Activated naive CD8-positive, alpha-beta T cell treated with anti-CD3 and anti-CD28 coated beads, Interleukin-2, amount 50 U/mL, for 24 hours (primary cell): Measurements from ENCODE around the gene GIMAP8.

ENCODE experiments used
- ATAC-seq: fragments of 150-1000 bp; cut with Tn5 transposase; one replicate; pipeline ENCODE4 v1.10.0; 2021
- DNase-seq: peaks from one replicate; pipeline ENCODE4 v3.0.0; 2021
- H3K27ac Mint-ChIP-seq: one replicate; pipeline ENCODE4 v1.8.0; 2021; ENCODE audit warnings: mild to moderate bottlenecking, mixed read lengths
- H3K27me3 Mint-ChIP-seq: one replicate; pipeline ENCODE4 v1.8.0; 2021; ENCODE audit warnings: mixed read lengths
- H3K36me3 Mint-ChIP-seq: one replicate; pipeline ENCODE4 v1.8.0; 2021; ENCODE audit warnings: low read depth, mixed read lengths
- H3K4me1 Mint-ChIP-seq: one replicate; pipeline ENCODE4 v1.8.0; 2021; ENCODE audit warnings: mixed read lengths
- H3K4me3 Mint-ChIP-seq: one replicate; pipeline ENCODE4 v1.8.0; 2021; ENCODE audit warnings: mild to moderate bottlenecking, moderate library complexity, mixed read lengths
- H3K9me3 Mint-ChIP-seq: one replicate; pipeline ENCODE4 v1.8.0; 2021; ENCODE audit warnings: mixed read lengths

The GIMAP8 gene

GRCh38 chr7:150450491-150451001 lies at the start of gene GIMAP8:
TSS of gene GIMAP8 (plus strand) at chr7:150450630. CDS start at chr7:150466699, 16,069 bp downstream.
- Mint-ChIP-seq H3K4me1 (peaks cover 66% of the 10 kb centered on the region), H3K36me3 (peaks cover 21% of the 10 kb centered on the region), H3K9me3 (peaks cover 4% of the 10 kb centered on the region), H3K27ac (peak within 1 kb of the TSS; percentile 97), H3K27me3 (no peaks in the 10 kb centered on the region), H3K4me3 (peak within 1 kb of the TSS; percentile 97)
- ATAC-seq (peak; percentile 30), DNase-seq (peak; percentile 62)

DNA sequence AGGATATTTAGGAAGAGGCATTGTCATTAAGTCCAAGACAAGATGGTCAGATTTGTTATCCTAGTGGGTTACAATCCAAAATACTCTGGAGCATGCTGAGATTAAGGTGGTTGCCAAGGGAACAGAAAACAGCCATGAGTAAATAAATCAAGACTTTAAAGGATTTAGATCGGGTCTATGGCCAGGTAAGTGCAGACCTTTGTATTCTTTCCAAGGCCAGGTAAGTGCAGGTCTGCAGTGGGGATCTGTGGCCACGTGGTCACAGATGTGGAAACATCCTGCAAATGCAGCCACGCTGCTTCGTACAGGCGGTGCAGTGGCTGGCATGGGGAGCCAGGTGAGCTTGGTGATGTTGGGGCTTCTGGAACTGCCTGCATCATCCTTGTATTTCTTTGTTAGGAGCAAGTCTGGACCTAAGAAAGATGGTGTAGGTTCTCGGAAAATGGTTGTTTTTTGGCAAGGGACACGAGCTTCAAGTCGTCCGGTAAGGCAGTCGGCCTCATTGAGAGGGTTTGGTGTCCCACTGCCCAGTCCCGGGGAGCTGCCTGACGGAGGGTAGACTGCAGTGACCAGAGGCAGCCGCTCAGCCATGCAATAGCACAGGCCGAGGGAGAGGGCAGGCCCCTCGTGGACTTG lies 49.5 kb upstream of the GIMAP8 start:
- Mint-ChIP-seq H3K4me1 (peaks cover 47% of the 10 kb centered on the region), H3K36me3 (no peaks in the 10 kb centered on the region), H3K27me3 (no peaks in the 10 kb centered on the region), H3K9me3 (no peaks in the 10 kb centered on the region), H3K4me3 (no peak overlapping the region), H3K27ac (no peak overlapping the region)
- no peak for ATAC-seq
- no peak for DNase-seq

- no peak for DNase-seq
- Mint-ChIP-seq H3K36me3 (no peaks in the 10 kb centered on the region), H3K27ac (no peak overlapping the region), H3K27me3 (no peaks in the 10 kb centered on the region), H3K4me1 (peaks cover 52% of the 10 kb centered on the region), H3K9me3 (no peaks in the 10 kb centered on the region), H3K4me3 (no peak overlapping the region)
- no peak for ATAC-seq
Observed at GRCh38 chr7:150401424-150401790, 49.0 kb upstream of the GIMAP8 start.

- no peaks in the 10 kb centered on the region for H3K9me3 Mint-ChIP-seq
- no peaks in the 10 kb centered on the region for H3K27me3 Mint-ChIP-seq
- peaks cover 59% of the 10 kb centered on the region for H3K4me1 Mint-ChIP-seq
- ATAC-seq (no peak), DNase-seq (no peak)
- H3K27ac Mint-ChIP-seq, result peak overlapping the region; percentile 31
- H3K4me3 Mint-ChIP-seq, result no peak overlapping the region
- H3K36me3 Mint-ChIP-seq, result peaks cover 1% of the 10 kb centered on the region
Observed at GRCh38 chr7:150401861-150402631, 48.4 kb upstream of the GIMAP8 start.

GRCh38 chr7:150402671-150403321 lies 47.6 kb upstream of the GIMAP8 start:
- peak overlapping the region; percentile 31 for H3K27ac Mint-ChIP-seq
- H3K4me1 Mint-ChIP-seq, result peaks cover 61% of the 10 kb centered on the region
- DNase-seq (no peak), ATAC-seq (no peak)
- peaks cover 3% of the 10 kb centered on the region for H3K36me3 Mint-ChIP-seq
- peak overlapping the region; percentile 36 for H3K4me3 Mint-ChIP-seq
- H3K27me3 Mint-ChIP-seq, result no peaks in the 10 kb centered on the region
- H3K9me3 Mint-ChIP-seq, result no peaks in the 10 kb centered on the region

DNA sequence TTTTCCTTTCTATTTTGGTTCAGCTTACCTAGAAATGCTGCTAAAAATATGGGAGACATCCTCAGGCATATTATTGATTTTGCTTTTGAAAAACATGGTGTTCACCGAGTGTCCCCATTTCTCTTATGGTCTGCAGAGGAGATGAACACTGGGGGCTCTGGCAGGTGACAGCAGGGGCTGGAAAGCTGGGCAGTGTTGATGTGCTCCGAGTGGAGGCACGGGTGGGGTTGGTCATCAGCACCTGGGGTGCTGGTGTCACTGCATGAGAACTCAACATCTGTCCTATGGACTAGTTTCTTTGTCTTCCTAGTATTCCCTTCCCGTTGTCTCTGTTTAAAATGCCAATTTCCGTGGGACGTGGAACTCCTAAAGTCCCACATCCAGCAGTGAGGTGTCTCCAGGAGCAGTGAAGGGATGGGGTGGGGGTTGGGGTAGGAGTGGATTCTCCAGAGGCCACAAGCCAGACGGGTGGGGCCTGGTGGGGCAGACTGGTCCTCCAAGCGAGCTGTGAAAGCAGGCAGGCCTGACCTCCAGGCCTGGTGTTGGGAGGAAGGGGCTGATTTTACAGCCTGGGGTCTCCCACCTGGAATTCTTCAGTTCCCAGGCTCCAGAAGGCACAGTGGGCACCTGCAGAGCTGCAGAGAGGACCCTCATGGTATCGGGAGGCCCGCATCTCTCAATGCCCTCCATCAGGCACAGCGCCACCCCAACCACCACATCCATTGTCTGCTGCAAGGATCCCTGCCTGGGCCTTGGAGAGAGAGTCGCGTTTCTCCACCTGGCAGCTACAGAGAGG lies 46.9 kb upstream of the GIMAP8 start:
- H3K4me1 Mint-ChIP-seq, result peaks cover 63% of the 10 kb centered on the region
- no peaks in the 10 kb centered on the region for H3K27me3 Mint-ChIP-seq
- peak overlapping the region; percentile 90 for H3K4me3 Mint-ChIP-seq
- ATAC-seq (no peak), DNase-seq (no peak)
- H3K27ac Mint-ChIP-seq, result peak overlapping the region; percentile 77
- H3K9me3 Mint-ChIP-seq, result no peaks in the 10 kb centered on the region
- peaks cover 5% of the 10 kb centered on the region for H3K36me3 Mint-ChIP-seq

- Mint-ChIP-seq H3K4me1 (peaks cover 68% of the 10 kb centered on the region), H3K27me3 (no peaks in the 10 kb centered on the region), H3K27ac (peak overlapping the region; percentile 77), H3K36me3 (peaks cover 8% of the 10 kb centered on the region), H3K9me3 (no peaks in the 10 kb centered on the region), H3K4me3 (peak overlapping the region; percentile 90)
- ATAC-seq (no peak), DNase-seq (no peak)
Observed at GRCh38 chr7:150404172-150404804, 46.1 kb upstream of the GIMAP8 start.

- H3K4me1 Mint-ChIP-seq, result peaks cover 66% of the 10 kb centered on the region
- H3K4me3 Mint-ChIP-seq, result peak overlapping the region; percentile 90
- peaks cover 8% of the 10 kb centered on the region for H3K36me3 Mint-ChIP-seq
- peak overlapping the region; percentile 89 for H3K27ac Mint-ChIP-seq
- no peaks in the 10 kb centered on the region for H3K9me3 Mint-ChIP-seq
- no peaks in the 10 kb centered on the region for H3K27me3 Mint-ChIP-seq
- peak; percentile 60 for ATAC-seq
- DNase-seq, result peak; percentile 81
Observed at GRCh38 chr7:150404805-150405583, 45.4 kb upstream of the GIMAP8 start.

DNA sequence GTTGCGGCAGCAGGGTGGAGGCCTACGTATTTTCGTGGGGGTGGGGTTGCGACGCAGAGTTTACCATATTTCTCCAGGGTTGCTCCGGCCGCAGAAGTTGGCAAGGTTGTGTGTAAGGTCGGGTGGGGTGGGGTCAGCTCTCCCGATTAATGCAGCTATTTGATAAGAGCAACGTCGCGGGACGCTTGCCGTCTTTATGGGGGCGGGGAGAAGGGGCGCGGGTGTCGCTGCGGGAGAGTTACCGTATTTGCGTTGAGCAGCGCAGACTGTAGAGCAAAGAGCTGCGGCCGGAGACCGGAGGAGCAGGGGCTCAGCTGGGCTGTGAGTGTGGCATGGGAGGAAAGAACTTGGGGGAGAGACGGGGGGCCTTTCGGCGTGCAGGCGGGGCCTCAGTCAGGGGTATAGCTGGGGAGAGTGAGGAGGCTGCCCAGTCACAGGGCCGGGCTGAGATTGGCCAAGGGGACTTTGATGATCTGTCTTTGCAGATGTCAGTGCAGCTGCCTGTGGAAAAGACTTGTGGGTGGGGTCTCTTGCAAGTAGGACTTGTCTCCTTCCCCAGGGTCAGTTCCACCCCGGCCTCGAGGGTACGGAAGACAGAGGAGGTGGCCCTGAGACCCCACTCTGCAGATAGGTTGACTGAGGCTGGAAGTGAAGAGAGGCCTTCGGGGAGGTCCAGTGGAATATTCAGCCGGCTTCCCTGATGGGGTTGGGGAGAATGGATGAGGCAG lies 44.7 kb upstream of the GIMAP8 start:
- peak overlapping the region; percentile 90 for H3K4me3 Mint-ChIP-seq
- peak; percentile 54 for DNase-seq
- ATAC-seq, result peak; percentile 17
- peak overlapping the region; percentile 89 for H3K27ac Mint-ChIP-seq
- H3K9me3 Mint-ChIP-seq, result no peaks in the 10 kb centered on the region
- peaks cover 8% of the 10 kb centered on the region for H3K36me3 Mint-ChIP-seq
- H3K4me1 Mint-ChIP-seq, result peaks cover 59% of the 10 kb centered on the region
- H3K27me3 Mint-ChIP-seq, result no peaks in the 10 kb centered on the region

GRCh38 chr7:150406312-150406566 lies 44.2 kb upstream of the GIMAP8 start:
- Mint-ChIP-seq H3K27me3 (no peaks in the 10 kb centered on the region), H3K36me3 (peaks cover 8% of the 10 kb centered on the region), H3K9me3 (no peaks in the 10 kb centered on the region), H3K27ac (peak overlapping the region; percentile 89), H3K4me1 (peaks cover 54% of the 10 kb centered on the region), H3K4me3 (peak overlapping the region; percentile 90)
- no peak for ATAC-seq
- DNase-seq, result no peak

- peak; percentile 45 for DNase-seq
- no peaks in the 10 kb centered on the region for H3K27me3 Mint-ChIP-seq
- H3K27ac Mint-ChIP-seq, result peak overlapping the region; percentile 89
- H3K4me3 Mint-ChIP-seq, result peak overlapping the region; percentile 90
- peaks cover 8% of the 10 kb centered on the region for H3K36me3 Mint-ChIP-seq
- H3K9me3 Mint-ChIP-seq, result no peaks in the 10 kb centered on the region
- ATAC-seq, result peak; percentile 62
- peaks cover 48% of the 10 kb centered on the region for H3K4me1 Mint-ChIP-seq
Observed at GRCh38 chr7:150406567-150407421, 43.6 kb upstream of the GIMAP8 start.

DNA sequence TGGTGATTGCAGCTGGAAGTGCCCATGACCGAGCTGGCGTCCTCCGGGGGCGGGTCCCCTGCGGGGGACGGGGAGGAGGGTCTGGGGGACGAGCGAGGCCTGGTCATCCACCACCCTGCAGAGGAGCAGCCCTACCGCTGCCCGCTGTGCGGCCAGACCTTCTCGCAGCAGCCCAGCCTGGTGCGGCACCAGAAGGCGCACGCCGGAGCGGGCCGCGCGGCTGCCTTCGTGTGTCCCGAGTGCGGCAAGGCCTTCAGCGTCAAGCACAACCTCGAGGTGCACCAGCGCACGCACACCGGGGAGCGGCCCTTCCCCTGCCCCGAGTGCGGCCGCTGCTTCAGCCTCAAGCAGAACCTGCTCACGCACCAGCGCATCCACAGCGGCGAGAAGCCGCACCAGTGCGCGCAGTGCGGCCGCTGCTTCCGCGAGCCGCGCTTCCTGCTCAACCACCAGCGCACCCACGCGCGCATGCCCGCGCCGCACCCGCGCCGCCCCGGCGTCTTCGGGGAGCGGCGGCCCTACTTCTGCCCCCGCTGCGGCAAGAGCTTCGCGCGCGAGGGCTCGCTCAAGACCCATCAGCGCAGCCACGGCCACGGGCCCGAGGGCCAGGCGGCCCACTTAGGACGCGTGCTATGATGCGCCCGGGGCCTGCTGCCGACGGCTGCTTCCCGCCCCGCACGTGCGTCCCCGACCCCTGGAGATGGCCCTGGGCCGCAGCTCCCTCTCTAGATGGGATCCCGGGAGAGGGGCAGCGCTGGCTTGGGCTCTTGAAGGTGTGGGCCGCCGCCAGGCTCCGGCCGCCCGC lies 42.6 kb upstream of the GIMAP8 start:
- DNase-seq (no peak), ATAC-seq (no peak)
- Mint-ChIP-seq H3K9me3 (no peaks in the 10 kb centered on the region), H3K4me3 (no peak overlapping the region), H3K36me3 (peaks cover 8% of the 10 kb centered on the region), H3K27ac (no peak overlapping the region), H3K4me1 (peaks cover 40% of the 10 kb centered on the region), H3K27me3 (no peaks in the 10 kb centered on the region)
